K562 (cell line): Measurements from ENCODE around the gene SLC38A1. TPM values are rescaled to one million over a fixed set of nuclear protein-coding genes. Genes with fewer than 3 reads are reported as not detected.

ENCODE experiments used
- CBX5 ChIP-seq: IDR thresholded peaks from 2 replicates; pipeline ENCODE4 v1.6.1; 2014; ENCODE audit warnings: low read depth, borderline replicate concordance
- EGR1 ChIP-seq: fragments of 450-650 bp; conservative IDR thresholded peaks from 2 replicates; pipeline ENCODE4 v1.6.1; 2017; ENCODE audit warnings: mild to moderate bottlenecking
- ETV5 ChIP-seq: sonication (generic); formaldehyde crosslinking; IDR thresholded peaks from 2 replicates; pipeline ENCODE4 v1.4.0; 2020; ENCODE audit warnings: low read depth, mild to moderate bottlenecking, missing genetic modification reagents
- FIP1L1 ChIP-seq: fragments of 200-400 bp; formaldehyde crosslinking; IDR thresholded peaks from 2 replicates; pipeline ENCODE4 v1.6.1; 2018; ENCODE audit warnings: mild to moderate bottlenecking, low read depth, low read length; ENCODE audit not compliant: poor library complexity, severe bottlenecking
- FOXA3 ChIP-seq, 2 experiments: fragments of 450-650 bp in 1 of 2; sonication (generic) in 1 of 2; formaldehyde crosslinking; IDR thresholded peaks in 1 of 2; conservative IDR thresholded peaks in 1 of 2; 2 replicates each; pipeline versions ENCODE4 v1.4.0 to v1.8.0; 2020 to 2022; ENCODE audit warnings: mild to moderate bottlenecking in 2 of 2, missing genetic modification reagents in 1 of 2
- NFXL1 ChIP-seq: fragments of 450-650 bp; formaldehyde crosslinking; IDR thresholded peaks from 2 replicates; pipeline ENCODE4 v1.4.0; 2021; ENCODE audit warnings: mild to moderate bottlenecking
- NRF1 ChIP-seq, 2 experiments: fragments of 450-650 bp; IDR thresholded peaks in 1 of 2; conservative IDR thresholded peaks in 1 of 2; 2 replicates each; pipeline ENCODE4 v1.6.1; 2014; ENCODE audit warnings: mild to moderate bottlenecking in 2 of 2
- PTTG1 ChIP-seq: fragments of 450-650 bp; IDR thresholded peaks from 2 replicates; pipeline ENCODE4 v1.6.1; 2016; ENCODE audit warnings: low read depth, mild to moderate bottlenecking, missing genetic modification characterization, missing compliant biosample characterization
- RHOXF2B ChIP-seq: fragments of 250-450 bp; sonication (Bioruptor Pico); conservative IDR thresholded peaks from 2 replicates; pipeline ENCODE4 v1.5.1; 2021
- TAF15 ChIP-seq: fragments of 200-400 bp; formaldehyde crosslinking; IDR thresholded peaks from 2 replicates; pipeline ENCODE4 v1.6.1; 2017; ENCODE audit warnings: mild to moderate bottlenecking, low read depth, low read length, moderate library complexity
- TBP ChIP-seq: optimal IDR thresholded peaks from 2 replicates; pipeline ENCODE3; 2011; ENCODE audit warnings: low read depth, low read length, improper control_type of control experiment
- THRAP3 ChIP-seq: fragments of 450-650 bp; IDR thresholded peaks from 2 replicates; pipeline ENCODE4 v1.6.1; 2016; ENCODE audit warnings: mild to moderate bottlenecking, inconsistent platforms, borderline replicate concordance
- ZBTB8A ChIP-seq: fragments of 450-650 bp; IDR thresholded peaks from 2 replicates; pipeline ENCODE4 v1.6.1; 2018; ENCODE audit warnings: mild to moderate bottlenecking, moderate library complexity; ENCODE audit not compliant: partially characterized antibody
- ZNF140 ChIP-seq: fragments of 250-450 bp; sonication (Bioruptor Pico); IDR thresholded peaks from 2 replicates; pipeline ENCODE4 v1.8.0; 2021; ENCODE audit warnings: moderate library complexity, mild to moderate bottlenecking, inconsistent platforms
- ZNF184 ChIP-seq: sonication (generic); formaldehyde crosslinking; IDR thresholded peaks from 2 replicates; pipeline ENCODE4 v1.5.0; 2020; ENCODE audit warnings: missing genetic modification reagents
- ZNF263 ChIP-seq: sonication (generic); formaldehyde crosslinking; IDR thresholded peaks from 2 replicates; pipeline ENCODE4 v1.8.0; 2022; ENCODE audit warnings: mild to moderate bottlenecking, missing genetic modification reagents, borderline replicate concordance
- ZNF431 ChIP-seq: sonication (generic); formaldehyde crosslinking; IDR thresholded peaks from 2 replicates; pipeline ENCODE4 v1.8.0; 2022; ENCODE audit warnings: mild to moderate bottlenecking, missing genetic modification reagents
- ZNF696 ChIP-seq: fragments of 250-450 bp; sonication (Bioruptor Pico); conservative IDR thresholded peaks from 2 replicates; pipeline ENCODE4 v1.4.0; 2020; ENCODE audit warnings: mild to moderate bottlenecking, moderate library complexity
- ZSCAN32 ChIP-seq: fragments of 450-650 bp; formaldehyde crosslinking; IDR thresholded peaks from 2 replicates; pipeline ENCODE4 v1.4.0; 2020; ENCODE audit warnings: mild to moderate bottlenecking, moderate library complexity
- polyA plus RNA-seq, 8 experiments: library from polyadenylated mRNA; depleted of rRNA in 4 of 8; stranded (reverse) in 5 of 8; unstranded in 3 of 8; fragments of >200 nt; fragmentation: Nextera tagmentation in 2 of 8; fragmentation: Illumina TruSeq in 1 of 8; extraction: Ambion mirVana in 2 of 8; extraction: Trizol in 1 of 8; gene quantifications; 2 replicates each; pipeline versions ENCODE4 v1.2.1 to v1.2.3, GENCODE V29; 2011 to 2014; ENCODE audit warnings: inconsistent platforms in 1 of 8, missing spikeins in 1 of 8
- total RNA-seq, 7 experiments: library from RNA; depleted of rRNA in 6 of 7; stranded (reverse); fragments of >200 nt in 6 of 7; fragmentation: Illumina TruSeq in 2 of 7; extraction: Trizol in 2 of 7; gene quantifications; 2 replicates each; pipeline versions ENCODE4 v1.2.1 to v1.2.3, GENCODE V29; 2011 to 2021; ENCODE audit warnings: low replicate concordance in 1 of 7
- TF ChIP-seq, protein P1 (sequence below): fragments of 200-400 bp; formaldehyde crosslinking; IDR thresholded peaks from 2 replicates; pipeline ENCODE4 v1.6.1; 2017; ENCODE audit warnings: mild to moderate bottlenecking, low read depth, low read length, moderate library complexity
- TF ChIP-seq, protein P2 (sequence below): fragments of 250-450 bp; sonication (Bioruptor Pico); IDR thresholded peaks from 2 replicates; pipeline ENCODE4 v1.9.0; 2021; ENCODE audit warnings: mild to moderate bottlenecking
- TF ChIP-seq, protein P3 (sequence below), 2 experiments: fragments of 450-650 bp; IDR thresholded peaks; 2 replicates each; pipeline ENCODE4 v1.6.1; 2016
- TF ChIP-seq, protein P4 (sequence below): sonication (generic); formaldehyde crosslinking; IDR thresholded peaks from 2 replicates; pipeline ENCODE4 v1.4.0; 2020; ENCODE audit warnings: mild to moderate bottlenecking, missing genetic modification reagents

The SLC38A1 gene
- total and polyA plus RNA-seq, 9 of the 15 experiments (the other 6 are each of a cell fraction or from before 2014, with no cell fraction given), result 51.9 to 112 (median 75.0) TPM

DNA sequence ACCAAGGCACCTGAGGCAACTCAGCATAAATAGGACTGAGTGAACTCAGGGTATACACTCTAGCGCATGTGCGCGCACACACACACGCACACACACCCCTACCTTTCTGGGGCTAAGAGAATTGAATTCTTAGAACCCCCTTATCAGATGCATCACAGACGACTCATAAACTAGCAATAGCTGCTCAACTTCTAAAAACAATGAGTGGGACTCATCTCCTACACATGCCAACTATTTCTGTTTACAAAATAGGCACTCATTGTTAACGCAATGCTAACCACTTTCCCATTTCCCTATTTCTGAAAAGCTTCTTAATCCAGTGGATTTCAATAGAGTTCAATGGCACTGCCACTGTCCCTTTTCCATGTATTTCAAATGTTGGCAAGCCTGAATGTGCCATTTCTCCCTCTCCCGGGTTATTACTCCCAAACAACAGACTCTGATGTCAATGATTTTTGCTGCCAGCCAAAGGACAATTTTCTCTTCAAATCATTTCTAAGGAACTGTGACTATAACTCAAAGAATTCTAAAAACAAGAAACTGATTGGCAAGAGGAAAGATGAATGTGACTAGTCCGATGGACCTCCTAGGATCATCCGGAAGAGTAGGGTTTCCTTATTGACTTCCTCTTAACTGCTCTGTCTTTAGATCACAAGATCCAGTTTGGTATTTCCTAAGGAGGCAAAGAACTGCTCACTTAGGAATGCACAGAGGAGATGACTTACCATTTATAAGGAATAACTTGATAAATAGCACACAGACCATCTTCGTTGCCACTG, 48.8 kb downstream of the SLC38A1 start (continued):
- TF ChIP-seq, protein P1, sequence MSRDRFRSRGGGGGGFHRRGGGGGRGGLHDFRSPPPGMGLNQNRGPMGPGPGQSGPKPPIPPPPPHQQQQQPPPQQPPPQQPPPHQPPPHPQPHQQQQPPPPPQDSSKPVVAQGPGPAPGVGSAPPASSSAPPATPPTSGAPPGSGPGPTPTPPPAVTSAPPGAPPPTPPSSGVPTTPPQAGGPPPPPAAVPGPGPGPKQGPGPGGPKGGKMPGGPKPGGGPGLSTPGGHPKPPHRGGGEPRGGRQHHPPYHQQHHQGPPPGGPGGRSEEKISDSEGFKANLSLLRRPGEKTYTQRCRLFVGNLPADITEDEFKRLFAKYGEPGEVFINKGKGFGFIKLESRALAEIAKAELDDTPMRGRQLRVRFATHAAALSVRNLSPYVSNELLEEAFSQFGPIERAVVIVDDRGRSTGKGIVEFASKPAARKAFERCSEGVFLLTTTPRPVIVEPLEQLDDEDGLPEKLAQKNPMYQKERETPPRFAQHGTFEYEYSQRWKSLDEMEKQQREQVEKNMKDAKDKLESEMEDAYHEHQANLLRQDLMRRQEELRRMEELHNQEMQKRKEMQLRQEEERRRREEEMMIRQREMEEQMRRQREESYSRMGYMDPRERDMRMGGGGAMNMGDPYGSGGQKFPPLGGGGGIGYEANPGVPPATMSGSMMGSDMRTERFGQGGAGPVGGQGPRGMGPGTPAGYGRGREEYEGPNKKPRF, result no peak
- TF ChIP-seq NRF1 (conservative IDR thresholded peaks at IDR 0.05 in 1 of 2, IDR thresholded peaks at IDR 0.05 in 1 of 2) (peak; percentile 98), PTTG1 (tag) (no peak), THRAP3 (no peak), ETV5 (CRISPR knock-in tag) (no peak), ZNF696 (CRISPR knock-in tag) (no peak), CBX5 (no peak), FIP1L1 (no peak), RHOXF2B (CRISPR knock-in tag) (no peak), ZBTB8A (no peak), ZNF263 (CRISPR knock-in tag) (no peak), NFXL1 (no peak), FOXA3 (CRISPR knock-in tag; conservative IDR thresholded peaks at IDR 0.05 in 1 of 2, IDR thresholded peaks at IDR 0.05 in 1 of 2) (no peak), EGR1 (no peak), TAF15 (no peak), ZNF140 (no peak), ZSCAN32 (CRISPR knock-in tag) (no peak), ZNF184 (no peak), TBP (no peak), ZNF431 (CRISPR knock-in tag) (no peak)
- TF ChIP-seq, protein P2, sequence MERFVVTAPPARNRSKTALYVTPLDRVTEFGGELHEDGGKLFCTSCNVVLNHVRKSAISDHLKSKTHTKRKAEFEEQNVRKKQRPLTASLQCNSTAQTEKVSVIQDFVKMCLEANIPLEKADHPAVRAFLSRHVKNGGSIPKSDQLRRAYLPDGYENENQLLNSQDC, result no peak
- TF ChIP-seq, protein P3, sequence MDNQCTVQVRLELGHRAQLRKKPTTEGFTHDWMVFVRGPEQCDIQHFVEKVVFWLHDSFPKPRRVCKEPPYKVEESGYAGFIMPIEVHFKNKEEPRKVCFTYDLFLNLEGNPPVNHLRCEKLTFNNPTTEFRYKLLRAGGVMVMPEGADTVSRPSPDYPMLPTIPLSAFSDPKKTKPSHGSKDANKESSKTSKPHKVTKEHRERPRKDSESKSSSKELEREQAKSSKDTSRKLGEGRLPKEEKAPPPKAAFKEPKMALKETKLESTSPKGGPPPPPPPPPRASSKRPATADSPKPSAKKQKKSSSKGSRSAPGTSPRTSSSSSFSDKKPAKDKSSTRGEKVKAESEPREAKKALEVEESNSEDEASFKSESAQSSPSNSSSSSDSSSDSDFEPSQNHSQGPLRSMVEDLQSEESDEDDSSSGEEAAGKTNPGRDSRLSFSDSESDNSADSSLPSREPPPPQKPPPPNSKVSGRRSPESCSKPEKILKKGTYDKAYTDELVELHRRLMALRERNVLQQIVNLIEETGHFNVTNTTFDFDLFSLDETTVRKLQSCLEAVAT (IDR thresholded peaks at IDR 0.05), result no peak
- TF ChIP-seq, protein P4, sequence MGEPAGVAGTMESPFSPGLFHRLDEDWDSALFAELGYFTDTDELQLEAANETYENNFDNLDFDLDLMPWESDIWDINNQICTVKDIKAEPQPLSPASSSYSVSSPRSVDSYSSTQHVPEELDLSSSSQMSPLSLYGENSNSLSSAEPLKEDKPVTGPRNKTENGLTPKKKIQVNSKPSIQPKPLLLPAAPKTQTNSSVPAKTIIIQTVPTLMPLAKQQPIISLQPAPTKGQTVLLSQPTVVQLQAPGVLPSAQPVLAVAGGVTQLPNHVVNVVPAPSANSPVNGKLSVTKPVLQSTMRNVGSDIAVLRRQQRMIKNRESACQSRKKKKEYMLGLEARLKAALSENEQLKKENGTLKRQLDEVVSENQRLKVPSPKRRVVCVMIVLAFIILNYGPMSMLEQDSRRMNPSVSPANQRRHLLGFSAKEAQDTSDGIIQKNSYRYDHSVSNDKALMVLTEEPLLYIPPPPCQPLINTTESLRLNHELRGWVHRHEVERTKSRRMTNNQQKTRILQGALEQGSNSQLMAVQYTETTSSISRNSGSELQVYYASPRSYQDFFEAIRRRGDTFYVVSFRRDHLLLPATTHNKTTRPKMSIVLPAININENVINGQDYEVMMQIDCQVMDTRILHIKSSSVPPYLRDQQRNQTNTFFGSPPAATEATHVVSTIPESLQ (CRISPR knock-in tag), result no peak
